NB4 (cell line): ENCODE measurements around the gene PCBP4.

Experiments used
- DNase-seq: peaks from one replicate; pipeline ENCODE4 v3.0.0; 2010; ENCODE audit warnings: low read depth
- H3K4me3 ChIP-seq: one replicate; pipeline ENCODE4 v1.5.1; 2011; ENCODE audit warnings: mild to moderate bottlenecking, low read depth, low read length, moderate library complexity
- MYC ChIP-seq: IDR thresholded peaks from 2 replicates; pipeline ENCODE4 v1.6.1; 2011; ENCODE audit warnings: low read depth, low read length
- POLR2A ChIP-seq: IDR thresholded peaks from 2 replicates; pipeline ENCODE4 v1.6.1; 2011; ENCODE audit warnings: mild to moderate bottlenecking; ENCODE audit not compliant: insufficient read length; ENCODE audit errors: extremely low read depth
- TF ChIP-seq, protein P1 (sequence below): IDR thresholded peaks from one replicate; pipeline ENCODE4 v1.5.1; 2012; ENCODE audit warnings: low read depth, low read length
- TF ChIP-seq, protein P2 (sequence below): IDR thresholded peaks from 2 replicates; pipeline ENCODE4 v1.6.1; 2011; ENCODE audit warnings: low read depth, low read length

The PCBP4 gene

DNA sequence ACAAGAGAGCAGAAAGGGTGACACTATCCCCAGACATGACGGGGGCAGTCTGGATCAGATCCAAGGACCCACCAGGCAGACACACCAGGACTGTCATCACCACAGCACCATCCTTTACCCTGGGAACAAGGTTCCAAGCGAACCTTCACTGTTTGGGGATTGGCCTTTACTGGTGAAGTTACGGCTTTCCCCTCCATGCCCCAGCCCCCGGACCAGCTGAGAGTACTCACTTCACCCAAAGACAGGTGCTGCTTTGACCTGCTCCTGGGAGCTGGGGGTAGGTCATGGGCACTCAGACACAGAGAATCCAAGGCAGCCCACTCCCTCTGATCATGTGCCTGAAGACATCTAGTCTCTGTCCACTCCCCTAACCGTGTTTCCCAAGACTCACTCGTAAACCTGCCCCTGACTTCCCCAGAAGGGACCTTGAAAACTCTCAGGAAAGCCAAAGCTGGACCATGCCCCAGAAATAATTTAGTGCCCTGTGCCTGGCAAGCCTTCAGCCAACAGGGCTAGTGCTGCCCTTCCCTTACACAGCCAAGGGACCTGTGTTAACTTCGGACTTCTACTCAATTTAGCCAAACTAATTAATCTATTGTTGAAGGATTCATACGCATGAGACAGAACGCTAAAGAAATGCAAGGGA is 28.4 kb downstream of the PCBP4 start:
- no peak for DNase-seq
- TF ChIP-seq, protein P1, sequence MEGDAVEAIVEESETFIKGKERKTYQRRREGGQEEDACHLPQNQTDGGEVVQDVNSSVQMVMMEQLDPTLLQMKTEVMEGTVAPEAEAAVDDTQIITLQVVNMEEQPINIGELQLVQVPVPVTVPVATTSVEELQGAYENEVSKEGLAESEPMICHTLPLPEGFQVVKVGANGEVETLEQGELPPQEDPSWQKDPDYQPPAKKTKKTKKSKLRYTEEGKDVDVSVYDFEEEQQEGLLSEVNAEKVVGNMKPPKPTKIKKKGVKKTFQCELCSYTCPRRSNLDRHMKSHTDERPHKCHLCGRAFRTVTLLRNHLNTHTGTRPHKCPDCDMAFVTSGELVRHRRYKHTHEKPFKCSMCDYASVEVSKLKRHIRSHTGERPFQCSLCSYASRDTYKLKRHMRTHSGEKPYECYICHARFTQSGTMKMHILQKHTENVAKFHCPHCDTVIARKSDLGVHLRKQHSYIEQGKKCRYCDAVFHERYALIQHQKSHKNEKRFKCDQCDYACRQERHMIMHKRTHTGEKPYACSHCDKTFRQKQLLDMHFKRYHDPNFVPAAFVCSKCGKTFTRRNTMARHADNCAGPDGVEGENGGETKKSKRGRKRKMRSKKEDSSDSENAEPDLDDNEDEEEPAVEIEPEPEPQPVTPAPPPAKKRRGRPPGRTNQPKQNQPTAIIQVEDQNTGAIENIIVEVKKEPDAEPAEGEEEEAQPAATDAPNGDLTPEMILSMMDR = no peak
- TF ChIP-seq POLR2A (no peak), MYC (no peak)
- TF ChIP-seq, protein P2, sequence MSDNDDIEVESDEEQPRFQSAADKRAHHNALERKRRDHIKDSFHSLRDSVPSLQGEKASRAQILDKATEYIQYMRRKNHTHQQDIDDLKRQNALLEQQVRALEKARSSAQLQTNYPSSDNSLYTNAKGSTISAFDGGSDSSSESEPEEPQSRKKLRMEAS = no peak
- H3K4me3 ChIP-seq = no peak overlapping the region

DNA sequence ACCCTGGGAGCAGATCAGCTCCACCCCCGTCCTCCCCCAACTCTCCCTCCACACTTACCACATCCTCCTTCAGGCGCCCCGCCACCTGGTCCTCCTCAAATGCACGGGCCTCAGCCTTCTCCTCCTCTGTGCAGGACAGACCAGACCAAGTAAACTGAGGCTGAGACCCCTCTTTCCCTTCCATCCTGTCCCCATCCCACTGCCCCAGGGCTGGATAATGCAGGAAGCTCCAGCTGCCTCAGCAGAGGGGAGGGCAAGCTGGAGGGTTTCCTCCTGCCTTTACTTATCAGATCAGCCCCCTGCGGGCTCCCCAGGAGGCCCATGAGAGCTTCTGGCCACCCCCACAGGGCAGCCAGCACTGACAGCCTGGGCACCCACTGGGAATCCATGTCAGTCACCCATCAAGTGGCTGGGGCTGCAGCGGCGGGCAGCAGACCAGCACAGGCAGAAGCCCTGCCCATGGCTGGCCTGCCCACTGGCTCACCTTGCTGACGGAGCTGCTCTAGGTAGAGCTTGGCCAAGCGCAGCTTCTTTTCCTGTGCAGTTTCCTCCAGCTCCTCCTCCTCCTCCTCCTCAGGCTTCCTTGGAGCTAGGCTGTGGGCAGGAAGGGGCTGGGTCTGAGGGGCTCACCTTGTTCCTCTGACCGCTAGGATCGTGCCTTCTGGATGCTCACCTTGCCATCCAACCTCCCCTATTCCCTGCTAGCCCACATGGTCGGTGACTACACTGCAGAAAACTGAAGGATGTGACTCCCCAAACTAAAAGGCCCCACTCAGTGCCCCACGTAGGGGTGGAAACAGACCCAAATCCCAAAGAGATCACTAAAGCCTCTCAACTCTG is 29.4 kb downstream of the PCBP4 start:
- TF ChIP-seq, protein P2 = no peak
- TF ChIP-seq POLR2A (no peak), MYC (no peak)
- TF ChIP-seq, protein P1 = no peak
- no peak for DNase-seq
- H3K4me3 ChIP-seq = no peak overlapping the region

DNA sequence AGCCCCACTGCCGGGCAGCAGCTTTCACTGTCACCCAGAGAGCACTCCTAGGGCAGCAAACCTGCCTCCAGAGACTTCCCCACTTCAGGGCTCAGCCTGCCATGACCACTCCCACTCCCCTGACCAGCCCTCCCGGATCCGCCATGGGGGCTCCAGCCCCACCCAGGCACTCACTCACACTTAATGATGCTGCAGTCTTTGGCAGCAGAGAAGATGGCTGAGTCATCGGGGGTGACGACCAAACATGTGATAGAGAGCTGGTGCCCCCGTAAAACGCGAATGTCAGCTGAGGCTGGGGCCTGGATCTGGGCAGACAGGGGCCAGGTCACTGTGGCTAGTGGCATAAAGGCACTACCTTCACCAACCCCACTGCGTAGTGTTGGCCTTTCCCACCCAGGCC is 30.2 kb downstream of the PCBP4 start:
- TF ChIP-seq, protein P2 = no peak
- TF ChIP-seq POLR2A = no peak
- no peak for TF ChIP-seq MYC
- TF ChIP-seq, protein P1 = no peak
- no peak for DNase-seq
- no peak overlapping the region for H3K4me3 ChIP-seq

DNA sequence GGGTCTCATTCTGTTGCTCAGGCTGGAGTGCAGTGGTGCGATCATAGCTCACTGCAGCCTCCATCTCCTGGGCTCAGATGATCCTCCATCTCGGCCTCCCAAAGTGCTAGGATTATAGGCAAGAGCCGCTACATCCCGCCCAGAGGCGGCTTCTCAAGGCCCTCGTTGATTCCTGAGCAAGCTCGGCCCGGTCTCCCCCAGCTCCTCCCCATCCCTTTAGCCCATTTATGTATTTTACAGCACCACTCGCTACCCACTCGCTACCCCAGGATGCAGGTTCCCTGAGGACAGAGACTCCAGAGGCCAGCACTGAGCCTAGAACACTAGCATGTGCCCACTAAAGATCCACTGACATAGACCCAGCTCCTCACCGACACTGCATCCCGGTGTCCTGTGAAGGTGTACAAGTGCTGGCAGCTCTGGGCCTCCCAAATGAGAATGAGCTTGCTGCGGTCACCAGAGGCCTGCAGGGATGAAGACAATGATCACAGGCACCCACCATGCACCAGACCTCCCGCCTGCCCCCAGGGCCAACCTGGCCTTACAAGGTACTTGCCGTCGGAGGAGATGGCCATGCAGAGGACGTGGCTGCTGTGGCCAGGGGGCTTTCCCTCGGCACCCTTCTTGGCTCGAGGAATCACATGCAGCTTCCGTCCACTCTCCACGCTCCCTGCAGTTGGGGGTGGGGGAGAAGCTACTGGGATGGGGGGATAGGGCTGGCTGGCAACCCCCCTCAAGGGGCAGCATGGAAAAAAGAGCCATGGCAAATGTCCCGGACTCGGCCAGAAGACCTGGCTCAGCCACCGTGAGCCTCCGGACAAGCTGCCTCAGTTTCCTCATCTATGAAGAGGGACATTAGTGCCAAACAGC is 31.1 kb downstream of the PCBP4 start:
- DNase-seq = no peak
- TF ChIP-seq MYC (no peak), POLR2A (no peak)
- TF ChIP-seq, protein P1 = no peak
- TF ChIP-seq, protein P2 = no peak
- H3K4me3 ChIP-seq = no peak overlapping the region

DNA sequence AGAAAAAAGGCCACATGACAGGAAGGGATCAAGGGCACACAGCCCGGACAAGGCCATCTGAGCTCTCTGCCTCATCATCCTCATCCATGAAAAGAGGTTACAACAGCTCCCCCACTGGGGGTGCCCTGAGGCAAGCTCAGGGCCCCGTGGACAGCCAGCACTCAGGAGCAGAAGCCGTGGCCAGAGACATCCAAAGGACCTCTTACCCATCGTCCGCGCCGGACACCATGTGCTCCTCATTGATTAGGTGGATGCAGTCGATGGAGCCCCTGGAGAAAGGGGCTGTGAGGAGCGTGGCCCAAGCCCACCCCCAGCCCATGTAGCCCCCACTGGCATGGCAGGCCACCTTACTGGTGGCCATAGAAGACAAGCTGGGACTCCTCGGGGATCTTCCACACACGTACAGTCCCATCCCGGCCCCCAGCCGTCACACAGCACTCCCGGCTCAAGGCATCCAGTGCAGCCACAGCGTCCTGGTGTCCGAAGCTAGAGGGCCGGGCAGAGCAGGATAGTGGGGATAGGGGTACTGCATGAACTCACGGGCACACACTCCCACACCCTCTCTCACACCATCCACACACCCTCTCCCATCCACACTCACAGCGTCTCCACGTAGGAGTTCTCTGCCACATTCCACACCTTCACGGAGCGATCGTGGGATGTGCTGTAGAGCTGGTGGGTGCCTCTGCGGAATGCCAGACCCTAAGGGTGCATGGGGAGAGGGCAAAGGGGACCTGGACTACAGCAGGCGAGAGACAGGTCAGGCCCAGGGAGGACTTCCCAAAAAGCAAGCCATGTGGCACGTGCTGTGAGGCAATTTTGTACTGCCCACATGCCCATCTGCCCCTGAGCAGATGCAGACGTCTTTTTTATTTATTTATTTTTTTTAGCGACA is 32.0 kb downstream of the PCBP4 start:
- DNase-seq = no peak
- no peak overlapping the region for H3K4me3 ChIP-seq
- TF ChIP-seq, protein P1 = no peak
- no peak for TF ChIP-seq MYC
- TF ChIP-seq POLR2A = no peak
